ENCODE measurements around the gene CPE. TPM values are rescaled to one million over a fixed set of nuclear protein-coding genes. Genes with fewer than 3 reads are reported as not detected.
"Not testable (repeated sequence)": the region's sequence is repeated elsewhere in the genome, so short reads cannot be mapped to it uniquely, and the experiment has no call there.

Gene CPE
- total and polyA plus RNA-seq, 2 donors = 52.3 to 94.5 TPM

- H3K4me1 ChIP-seq (ENCODE audit: control insufficient read depth in 2 of 2, insufficient read depth in 2 of 2, low read length in 2 of 2); H3K27ac ChIP-seq (ENCODE audit: low read depth in 1 of 2, low read length in 1 of 2); H3K4me3 ChIP-seq (ENCODE audit: low read length in 2 of 2); H3K9me3 ChIP-seq (ENCODE audit: control insufficient read depth in 2 of 2, insufficient read depth in 1 of 2, low read length in 1 of 2); H3K27me3 ChIP-seq (ENCODE audit: control insufficient read depth in 2 of 2, insufficient read depth in 1 of 2, low read length in 1 of 2); DNase-seq (ENCODE audit: low read depth in 6 of 9, low spot score in 9 of 9): not testable (repeated sequence)
- WGBS = 99% methylated on average over 5 of the region's 5 CpGs
- peaks cover 3 to 19% of the 10 kb centered on the region in 2 donors for H3K36me3 ChIP-seq (ENCODE audit: control insufficient read depth in 2 of 2, insufficient read depth in 2 of 2, low read length in 1 of 2)
Measured at GRCh38 chr4:165342340-165342739, 36.5 kb upstream of the CPE start.

GRCh38 chr4:165343353-165344191 is 35.2 kb upstream of the CPE start:
- WGBS = 89% methylated on average over 13 of the region's 13 CpGs
- DNase-seq (ENCODE audit: low read depth in 6 of 9, low spot score in 9 of 9) = peak in 3 of 9 donors; percentile 18 to 29 (median 21)
- Histone ChIP-seq H3K4me1 (ENCODE audit: control insufficient read depth in 2 of 2, insufficient read depth in 2 of 2, low read length in 2 of 2) (no peaks in the 10 kb centered on the region), H3K4me3 (ENCODE audit: low read length in 2 of 2) (no peak overlapping the region), H3K27ac (ENCODE audit: low read depth in 1 of 2, low read length in 1 of 2) (no peak overlapping the region), H3K36me3 (ENCODE audit: control insufficient read depth in 2 of 2, insufficient read depth in 2 of 2, low read length in 1 of 2) (peaks cover 3 to 19% of the 10 kb centered on the region in 2 donors), H3K27me3 (ENCODE audit: control insufficient read depth in 2 of 2, insufficient read depth in 1 of 2, low read length in 1 of 2) (no peaks in the 10 kb centered on the region), H3K9me3 (ENCODE audit: control insufficient read depth in 2 of 2, insufficient read depth in 1 of 2, low read length in 1 of 2) (no peaks in the 10 kb centered on the region)

- no peak overlapping the region for H3K4me3 ChIP-seq (ENCODE audit: low read length in 2 of 2)
- WGBS = 91% methylated on average over 10 of the region's 10 CpGs
- H3K27ac ChIP-seq (ENCODE audit: low read depth in 1 of 2, low read length in 1 of 2) = no peak overlapping the region
- H3K36me3 ChIP-seq (ENCODE audit: control insufficient read depth in 2 of 2, insufficient read depth in 2 of 2, low read length in 1 of 2) = peaks cover 0 to 8% of the 10 kb centered on the region in 2 donors
- H3K4me1 ChIP-seq (ENCODE audit: control insufficient read depth in 2 of 2, insufficient read depth in 2 of 2, low read length in 2 of 2) = no peaks in the 10 kb centered on the region
- DNase-seq (ENCODE audit: low read depth in 6 of 9, low spot score in 9 of 9) = no peak
- no peaks in the 10 kb centered on the region for H3K9me3 ChIP-seq (ENCODE audit: control insufficient read depth in 2 of 2, insufficient read depth in 1 of 2, low read length in 1 of 2)
- no peaks in the 10 kb centered on the region for H3K27me3 ChIP-seq (ENCODE audit: control insufficient read depth in 2 of 2, insufficient read depth in 1 of 2, low read length in 1 of 2)
Measured at GRCh38 chr4:165345666-165346417, 33.0 kb upstream of the CPE start.

GRCh38 chr4:165347647-165348569 is 30.9 kb upstream of the CPE start:
- Histone ChIP-seq H3K36me3 (ENCODE audit: control insufficient read depth in 2 of 2, insufficient read depth in 2 of 2, low read length in 1 of 2) (no peaks in the 10 kb centered on the region), H3K9me3 (ENCODE audit: control insufficient read depth in 2 of 2, insufficient read depth in 1 of 2, low read length in 1 of 2) (no peaks in the 10 kb centered on the region), H3K27me3 (ENCODE audit: control insufficient read depth in 2 of 2, insufficient read depth in 1 of 2, low read length in 1 of 2) (no peaks in the 10 kb centered on the region), H3K4me1 (ENCODE audit: control insufficient read depth in 2 of 2, insufficient read depth in 2 of 2, low read length in 2 of 2) (no peaks in the 10 kb centered on the region), H3K4me3 (ENCODE audit: low read length in 2 of 2) (no peak overlapping the region), H3K27ac (ENCODE audit: low read depth in 1 of 2, low read length in 1 of 2) (no peak overlapping the region)
- 82% methylated on average over 3 of the region's 3 CpGs for WGBS
- no peak for DNase-seq (ENCODE audit: low read depth in 6 of 9, low spot score in 9 of 9)

GRCh38 chr4:165351359-165352130 is 27.3 kb upstream of the CPE start:
- 94% methylated on average over 5 of the region's 5 CpGs for WGBS
- no peak for DNase-seq (ENCODE audit: low read depth in 6 of 9, low spot score in 9 of 9)
- Histone ChIP-seq H3K4me1 (ENCODE audit: control insufficient read depth in 2 of 2, insufficient read depth in 2 of 2, low read length in 2 of 2) (no peaks in the 10 kb centered on the region), H3K9me3 (ENCODE audit: control insufficient read depth in 2 of 2, insufficient read depth in 1 of 2, low read length in 1 of 2) (no peaks in the 10 kb centered on the region), H3K27ac (ENCODE audit: low read depth in 1 of 2, low read length in 1 of 2) (no peak overlapping the region), H3K27me3 (ENCODE audit: control insufficient read depth in 2 of 2, insufficient read depth in 1 of 2, low read length in 1 of 2) (no peaks in the 10 kb centered on the region), H3K36me3 (ENCODE audit: control insufficient read depth in 2 of 2, insufficient read depth in 2 of 2, low read length in 1 of 2) (no peaks in the 10 kb centered on the region), H3K4me3 (ENCODE audit: low read length in 2 of 2) (no peak overlapping the region)

GRCh38 chr4:165355900-165356300 is 22.9 kb upstream of the CPE start:
- H3K27ac ChIP-seq (ENCODE audit: low read depth in 1 of 2, low read length in 1 of 2) = no peak overlapping the region
- no peaks in the 10 kb centered on the region for H3K4me1 ChIP-seq (ENCODE audit: control insufficient read depth in 2 of 2, insufficient read depth in 2 of 2, low read length in 2 of 2)
- WGBS = 19% methylated on average over 2 of the region's 2 CpGs
- peaks cover 0 to 6% of the 10 kb centered on the region in 2 donors for H3K27me3 ChIP-seq (ENCODE audit: control insufficient read depth in 2 of 2, insufficient read depth in 1 of 2, low read length in 1 of 2)
- no peaks in the 10 kb centered on the region for H3K9me3 ChIP-seq (ENCODE audit: control insufficient read depth in 2 of 2, insufficient read depth in 1 of 2, low read length in 1 of 2)
- no peak overlapping the region for H3K4me3 ChIP-seq (ENCODE audit: low read length in 2 of 2)
- H3K36me3 ChIP-seq (ENCODE audit: control insufficient read depth in 2 of 2, insufficient read depth in 2 of 2, low read length in 1 of 2) = no peaks in the 10 kb centered on the region
- peak in 4 of 9 donors; percentile 9 to 41 (median 24) for DNase-seq (ENCODE audit: low read depth in 6 of 9, low spot score in 9 of 9)

GRCh38 chr4:165359506-165359905 is 19.3 kb upstream of the CPE start:
- 82% methylated on average over 2 of the region's 2 CpGs for WGBS
- no peak for DNase-seq (ENCODE audit: low read depth in 6 of 9, low spot score in 9 of 9)
- no peaks in the 10 kb centered on the region for H3K4me1 ChIP-seq (ENCODE audit: control insufficient read depth in 2 of 2, insufficient read depth in 2 of 2, low read length in 2 of 2)
- peaks cover 0 to 11% of the 10 kb centered on the region in 2 donors for H3K27me3 ChIP-seq (ENCODE audit: control insufficient read depth in 2 of 2, insufficient read depth in 1 of 2, low read length in 1 of 2)
- H3K36me3 ChIP-seq (ENCODE audit: control insufficient read depth in 2 of 2, insufficient read depth in 2 of 2, low read length in 1 of 2) = no peaks in the 10 kb centered on the region
- H3K27ac ChIP-seq (ENCODE audit: low read depth in 1 of 2, low read length in 1 of 2) = no peak overlapping the region
- no peak overlapping the region for H3K4me3 ChIP-seq (ENCODE audit: low read length in 2 of 2)
- no peaks in the 10 kb centered on the region for H3K9me3 ChIP-seq (ENCODE audit: control insufficient read depth in 2 of 2, insufficient read depth in 1 of 2, low read length in 1 of 2)

GRCh38 chr4:165360041-165360695 is 18.6 kb upstream of the CPE start:
- peaks cover 0 to 11% of the 10 kb centered on the region in 2 donors for H3K27me3 ChIP-seq (ENCODE audit: control insufficient read depth in 2 of 2, insufficient read depth in 1 of 2, low read length in 1 of 2)
- no peak overlapping the region for H3K27ac ChIP-seq (ENCODE audit: low read depth in 1 of 2, low read length in 1 of 2)
- no peak for DNase-seq (ENCODE audit: low read depth in 6 of 9, low spot score in 9 of 9)
- H3K9me3 ChIP-seq (ENCODE audit: control insufficient read depth in 2 of 2, insufficient read depth in 1 of 2, low read length in 1 of 2) = no peaks in the 10 kb centered on the region
- H3K36me3 ChIP-seq (ENCODE audit: control insufficient read depth in 2 of 2, insufficient read depth in 2 of 2, low read length in 1 of 2) = no peaks in the 10 kb centered on the region
- no peak overlapping the region for H3K4me3 ChIP-seq (ENCODE audit: low read length in 2 of 2)
- WGBS = 93% methylated on average over 6 of the region's 6 CpGs
- H3K4me1 ChIP-seq (ENCODE audit: control insufficient read depth in 2 of 2, insufficient read depth in 2 of 2, low read length in 2 of 2) = no peaks in the 10 kb centered on the region
